Ammon's horn (tissue), 1 donor: Measurements from ENCODE around the gene RBM44.
"Not testable (repeated sequence)": the region's sequence is repeated elsewhere in the genome, so short reads cannot be mapped to it uniquely, and the experiment has no call there.

Experiments
- DNase-seq: peaks from one replicate; pipeline ENCODE4 v3.0.0-alpha.2; 2016; ENCODE audit warnings: low spot score

The RBM44 gene

GRCh38 chr2:237798236-237799059, at the start of gene RBM44:
RBM44 (plus strand) TSS chr2:237798779; CDS start chr2:237813610, 14,831 bp downstream.
- no peak for DNase-seq

- no peak for DNase-seq
Observed at GRCh38 chr2:237749002-237749401, 49.6 kb upstream of the RBM44 start.

- DNase-seq: no peak
Observed at GRCh38 chr2:237749961-237750360, 48.6 kb upstream of the RBM44 start.

GRCh38 chr2:237750441-237750840, 48.1 kb upstream of the RBM44 start:
- DNase-seq: not testable (repeated sequence)

- no peak for DNase-seq
Observed at GRCh38 chr2:237752761-237753165, 45.8 kb upstream of the RBM44 start.

- no peak for DNase-seq
Observed at GRCh38 chr2:237754182-237754581, 44.4 kb upstream of the RBM44 start.

- DNase-seq: no peak
Observed at GRCh38 chr2:237754626-237755248, 43.8 kb upstream of the RBM44 start.

GRCh38 chr2:237757616-237758015, 41.0 kb upstream of the RBM44 start:
- DNase-seq: no peak

- DNase-seq: no peak
Observed at GRCh38 chr2:237758185-237758584, 40.4 kb upstream of the RBM44 start.

GRCh38 chr2:237759176-237759575, 39.4 kb upstream of the RBM44 start:
- no peak for DNase-seq

GRCh38 chr2:237760506-237761502, 37.8 kb upstream of the RBM44 start:
- DNase-seq: no peak

GRCh38 chr2:237762291-237763182, 36.0 kb upstream of the RBM44 start:
- not testable (repeated sequence) for DNase-seq

- no peak for DNase-seq
Observed at GRCh38 chr2:237763812-237764211, 34.8 kb upstream of the RBM44 start.

GRCh38 chr2:237765122-237765521, 33.5 kb upstream of the RBM44 start:
- DNase-seq: not testable (repeated sequence)

GRCh38 chr2:237765875-237766274, 32.7 kb upstream of the RBM44 start:
- no peak for DNase-seq

GRCh38 chr2:237766340-237766739, 32.2 kb upstream of the RBM44 start:
- no peak for DNase-seq

- DNase-seq: no peak
Observed at GRCh38 chr2:237772513-237772912, 26.1 kb upstream of the RBM44 start.

GRCh38 chr2:237773826-237774225, 24.8 kb upstream of the RBM44 start:
- DNase-seq: no peak

- peak; percentile 31 for DNase-seq
Observed at GRCh38 chr2:237774811-237775553, 23.6 kb upstream of the RBM44 start.

GRCh38 chr2:237779521-237779920, 19.1 kb upstream of the RBM44 start:
- DNase-seq: no peak
